GM23338 (cell line): ENCODE results near the gene RPL13. TPM values are rescaled to one million over a fixed set of nuclear protein-coding genes. Genes with fewer than 3 reads are reported as not detected.

ENCODE experiments used
- ATAC-seq: fragments of 200-7000 bp; cut with Tn5 transposase; 3 replicates; pipeline ENCODE4 v1.9.1; 2020
- DNase-seq: peaks from one replicate; pipeline ENCODE4 v3.0.0-alpha.2; 2015; ENCODE audit warnings: low spot score
- H2AFZ ChIP-seq: fragments of 200-600 bp; sonication (generic); 2 replicates; pipeline ENCODE4 v1.8.0; 2016; ENCODE audit warnings: antibody characterized with exemption, mild to moderate bottlenecking, moderate library complexity
- H3F3A ChIP-seq: fragments of 200-600 bp; sonication (generic); replicated peaks from 2 replicates; pipeline ENCODE4 v1.8.0; 2017; ENCODE audit warnings: antibody characterized with exemption, mixed run types, low read depth
- H3K27ac ChIP-seq: fragments of 200-600 bp; sonication (generic); 2 replicates; pipeline ENCODE4 v1.6.1; 2016; ENCODE audit warnings: low read depth
- H3K27me3 ChIP-seq: fragments of 200-600 bp; sonication (generic); 2 replicates; pipeline ENCODE4 v1.8.0; 2016; ENCODE audit warnings: mild to moderate bottlenecking, mixed run types, moderate library complexity; ENCODE audit not compliant: insufficient read depth
- H3K36me3 ChIP-seq: fragments of 200-600 bp; sonication (generic); 2 replicates; pipeline ENCODE4 v1.8.0; 2016; ENCODE audit warnings: mild to moderate bottlenecking; ENCODE audit not compliant: insufficient read depth
- H3K4me1 ChIP-seq: fragments of 200-600 bp; sonication (generic); 2 replicates; pipeline ENCODE4 v1.8.0; 2016; ENCODE audit warnings: mild to moderate bottlenecking, moderate library complexity; ENCODE audit not compliant: insufficient read depth
- H3K4me2 ChIP-seq: fragments of 200-600 bp; sonication (generic); 2 replicates; pipeline ENCODE4 v1.7.1; 2017; ENCODE audit warnings: mixed run types
- H3K4me3 ChIP-seq: fragments of 200-600 bp; sonication (generic); 2 replicates; pipeline ENCODE4 v1.6.1; 2016; ENCODE audit warnings: mixed run types
- H3K79me2 ChIP-seq: fragments of 200-600 bp; sonication (generic); replicated peaks from 2 replicates; pipeline ENCODE4 v1.8.0; 2017; ENCODE audit warnings: mild to moderate bottlenecking; ENCODE audit not compliant: insufficient read depth
- H3K9me2 ChIP-seq: fragments of 200-600 bp; sonication (generic); 2 replicates; pipeline ENCODE4 v1.8.0; 2017; ENCODE audit not compliant: insufficient read depth
- H4K20me1 ChIP-seq: fragments of 200-600 bp; sonication (generic); replicated peaks from 2 replicates; pipeline ENCODE4 v1.8.0; 2017; ENCODE audit warnings: mild to moderate bottlenecking; ENCODE audit not compliant: insufficient read depth
- H3K27ac Mint-ChIP-seq: 2 replicates; pipeline ENCODE4 v1.8.0; 2020; ENCODE audit warnings: inconsistent platforms, mild to moderate bottlenecking, moderate library complexity, mixed read lengths
- H3K27me3 Mint-ChIP-seq: 3 replicates; pipeline ENCODE4 v1.8.0; 2022; ENCODE audit warnings: low read depth, mild to moderate bottlenecking, moderate library complexity, mixed read lengths, inconsistent platforms; ENCODE audit not compliant: insufficient read depth, poor library complexity
- H3K36me3 Mint-ChIP-seq: 3 replicates; pipeline ENCODE4 v1.8.0; 2021; ENCODE audit warnings: low read depth, mild to moderate bottlenecking, inconsistent platforms, moderate library complexity, mixed read lengths
- H3K4me1 Mint-ChIP-seq: 3 replicates; pipeline ENCODE4 v1.8.0; 2020; ENCODE audit warnings: mild to moderate bottlenecking, inconsistent platforms, mixed read lengths
- H3K4me3 Mint-ChIP-seq: 3 replicates; pipeline ENCODE4 v1.8.0; 2021; ENCODE audit warnings: moderate library complexity, mild to moderate bottlenecking, inconsistent platforms, mixed read lengths
- H3K9me3 Mint-ChIP-seq: 3 replicates; pipeline ENCODE4 v1.8.0; 2020; ENCODE audit warnings: moderate library complexity, mild to moderate bottlenecking, inconsistent platforms, mixed read lengths
- CREB1 ChIP-seq: fragments of 250-450 bp; sonication (Bioruptor Pico); IDR thresholded peaks from 2 replicates; pipeline ENCODE4 v1.5.0; 2020; ENCODE audit warnings: low read depth, mild to moderate bottlenecking, moderate library complexity
- EZH2 ChIP-seq: fragments of 200-600 bp; sonication (generic); IDR thresholded peaks from one replicate; pipeline ENCODE4 v1.8.0; 2017; ENCODE audit warnings: antibody characterized with exemption, mild to moderate bottlenecking, low read depth; ENCODE audit not compliant: unreplicated experiment
- JUNB ChIP-seq: IDR thresholded peaks from one replicate; pipeline ENCODE4 v1.6.1; 2016; ENCODE audit warnings: antibody characterized with exemption; ENCODE audit not compliant: unreplicated experiment
- POLR2AphosphoS5 ChIP-seq: IDR thresholded peaks from 2 replicates; pipeline ENCODE4 v1.6.1; 2016; ENCODE audit warnings: antibody characterized with exemption, low read depth
- STAT1 ChIP-seq: IDR thresholded peaks from one replicate; pipeline ENCODE4 v1.6.1; 2016; ENCODE audit warnings: antibody characterized with exemption; ENCODE audit not compliant: unreplicated experiment
- ZNF331 ChIP-seq: fragments of 250-450 bp; sonication (Bioruptor Pico); IDR thresholded peaks from 2 replicates; pipeline ENCODE4 v1.5.0; 2020; ENCODE audit warnings: low read depth, mild to moderate bottlenecking, moderate library complexity
- polyA plus RNA-seq: library from polyadenylated mRNA; unstranded; fragments of >200 nt; fragmentation: Nextera tagmentation; extraction: Ambion mirVana; gene quantifications from 2 replicates; pipeline ENCODE4 v1.2.1, GENCODE V29; 2016
- total RNA-seq: library from RNA; depleted of rRNA; stranded (reverse); fragments of >200 nt; shearing (Covaris generic); gene quantifications from 2 replicates; pipeline ENCODE4 v1.2.3, GENCODE V29; 2014
- TF ChIP-seq, protein P1 (sequence below): fragments of 250-450 bp; sonication (Bioruptor Pico); IDR thresholded peaks from 2 replicates; pipeline ENCODE4 v1.5.0; 2020; ENCODE audit warnings: mild to moderate bottlenecking, moderate library complexity
- TF ChIP-seq, protein P2 (sequence below): IDR thresholded peaks from 2 replicates; pipeline ENCODE4 v1.6.1; 2016; ENCODE audit warnings: antibody characterized with exemption

Gene RPL13
- total and polyA plus RNA-seq, 2 experiments from 2014 or later: 3,489 to 3,617 TPM

DNA sequence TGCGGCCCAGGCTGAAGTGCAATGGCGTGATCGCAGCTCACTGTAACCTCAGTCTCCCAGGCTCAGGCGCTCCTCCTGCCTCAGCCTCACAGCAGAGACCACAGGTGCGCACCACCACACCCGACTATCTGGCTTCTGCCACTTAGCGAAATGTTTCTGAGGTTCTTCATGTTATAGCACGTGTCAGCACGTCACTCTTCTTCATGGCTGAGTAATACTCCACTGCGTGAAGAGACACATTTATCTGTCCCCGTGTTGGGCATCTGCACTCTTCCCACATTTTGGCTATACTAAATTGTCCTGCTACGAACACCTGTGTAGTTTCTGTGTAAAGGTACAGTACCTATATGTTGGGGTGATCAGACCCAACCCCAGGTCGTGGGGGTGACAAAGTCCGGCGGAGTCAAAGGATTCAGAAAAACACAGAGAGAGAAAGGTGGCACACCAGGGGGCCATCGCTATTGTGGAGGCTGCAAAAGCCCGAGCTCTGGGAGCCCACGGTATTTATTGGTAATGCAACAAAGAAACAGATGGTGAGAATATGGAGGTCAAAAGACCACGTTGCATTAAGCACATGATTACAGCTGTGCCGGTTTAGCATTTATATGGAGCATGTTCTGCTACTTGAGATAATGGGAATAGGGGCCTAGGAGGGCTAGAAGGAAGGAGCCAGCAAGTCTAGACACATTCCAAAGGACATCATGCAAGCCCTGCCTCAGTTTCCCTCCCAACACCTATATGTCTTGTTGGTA lies 52.1 kb downstream of the RPL13 start (continued):
- TF ChIP-seq CREB1: no peak

DNA sequence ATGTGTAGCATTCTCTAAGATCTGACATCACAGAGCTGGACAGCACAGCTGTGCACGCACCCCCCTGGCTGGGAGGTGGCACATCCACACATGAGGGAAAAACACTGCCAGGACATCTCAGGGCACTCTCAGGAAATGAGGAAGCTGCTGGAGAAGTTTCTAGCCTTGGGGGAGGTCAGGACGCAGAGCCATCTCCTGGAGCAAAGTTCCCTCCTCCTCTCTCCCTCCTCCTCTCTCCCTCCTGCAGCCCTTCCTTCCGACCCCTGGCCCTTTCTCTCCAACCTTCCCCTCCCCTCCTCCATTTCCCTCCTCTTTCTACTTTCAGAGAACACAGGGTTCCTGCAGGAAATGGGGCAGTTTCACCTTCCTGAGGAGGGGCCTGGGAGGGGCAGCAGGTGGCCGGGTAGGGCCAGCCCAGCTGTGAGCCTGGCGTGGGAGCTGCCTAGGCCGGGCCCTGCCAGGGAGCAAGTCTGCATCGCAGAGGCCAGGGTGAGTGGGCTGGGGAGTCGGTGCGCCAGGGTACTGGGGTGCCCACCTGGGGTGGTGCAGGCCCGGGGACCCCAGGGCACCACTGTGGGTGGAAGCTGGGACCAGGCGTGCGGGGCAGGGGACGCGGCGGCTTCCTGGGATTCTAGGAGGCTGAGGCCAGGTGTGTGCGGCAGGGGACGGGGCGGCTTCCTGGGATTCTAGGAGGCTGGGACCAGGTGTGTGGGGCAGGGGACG lies 52.9 kb downstream of the RPL13 start, which contains the start of gene DPEP1:
TSS of gene DPEP1 (plus strand) at position 412 of the 723 bp plus-strand sequence. CDS start 16,769 bp downstream, outside the sequence.
- H3K36me3 Mint-ChIP-seq: no peaks in the 10 kb centered on the region; the same call in 2 of the 3 replicates

More for the DNA sequence above, 52.9 kb downstream of the RPL13 start, which contains the start of gene DPEP1:
- Mint-ChIP-seq H3K27ac (no peak within 1 kb of the TSS), H3K4me1 (peaks cover 12% of the 10 kb centered on the region), H3K4me3 (peak within 1 kb of the TSS; percentile 31; the same call in 1 of the 3 replicates), H3K27me3 (peaks cover 9% of the 10 kb centered on the region), H3K9me3 (peaks cover 3% of the 10 kb centered on the region; the same call in 2 of the 3 replicates)
- DNase-seq (peak; percentile 49), ATAC-seq (peak; percentile 48)
- peak within 1 kb of the TSS; percentile 91; the same call in 1 of the 2 replicates for H2AFZ ChIP-seq
- H3K4me2 ChIP-seq: no peak within 1 kb of the TSS
- H3K36me3 ChIP-seq: no peaks in the 10 kb centered on the region
- no peaks in the 10 kb centered on the region for H3F3A ChIP-seq
- H3K9me2 ChIP-seq: no peaks in the 10 kb centered on the region
- no peaks in the 10 kb centered on the region for H4K20me1 ChIP-seq
- H3K4me1 ChIP-seq: no peaks in the 10 kb centered on the region; the same call in 1 of the 2 replicates
- no peak within 1 kb of the TSS for H3K4me3 ChIP-seq
- H3K79me2 ChIP-seq: no peaks in the 10 kb centered on the region
- TF ChIP-seq CREB1 (no peak), JUNB (no peak), EZH2 (no peak), POLR2AphosphoS5 (no peak), STAT1 (no peak), ZNF331 (CRISPR knock-in tag) (no peak)
- TF ChIP-seq, protein P1, sequence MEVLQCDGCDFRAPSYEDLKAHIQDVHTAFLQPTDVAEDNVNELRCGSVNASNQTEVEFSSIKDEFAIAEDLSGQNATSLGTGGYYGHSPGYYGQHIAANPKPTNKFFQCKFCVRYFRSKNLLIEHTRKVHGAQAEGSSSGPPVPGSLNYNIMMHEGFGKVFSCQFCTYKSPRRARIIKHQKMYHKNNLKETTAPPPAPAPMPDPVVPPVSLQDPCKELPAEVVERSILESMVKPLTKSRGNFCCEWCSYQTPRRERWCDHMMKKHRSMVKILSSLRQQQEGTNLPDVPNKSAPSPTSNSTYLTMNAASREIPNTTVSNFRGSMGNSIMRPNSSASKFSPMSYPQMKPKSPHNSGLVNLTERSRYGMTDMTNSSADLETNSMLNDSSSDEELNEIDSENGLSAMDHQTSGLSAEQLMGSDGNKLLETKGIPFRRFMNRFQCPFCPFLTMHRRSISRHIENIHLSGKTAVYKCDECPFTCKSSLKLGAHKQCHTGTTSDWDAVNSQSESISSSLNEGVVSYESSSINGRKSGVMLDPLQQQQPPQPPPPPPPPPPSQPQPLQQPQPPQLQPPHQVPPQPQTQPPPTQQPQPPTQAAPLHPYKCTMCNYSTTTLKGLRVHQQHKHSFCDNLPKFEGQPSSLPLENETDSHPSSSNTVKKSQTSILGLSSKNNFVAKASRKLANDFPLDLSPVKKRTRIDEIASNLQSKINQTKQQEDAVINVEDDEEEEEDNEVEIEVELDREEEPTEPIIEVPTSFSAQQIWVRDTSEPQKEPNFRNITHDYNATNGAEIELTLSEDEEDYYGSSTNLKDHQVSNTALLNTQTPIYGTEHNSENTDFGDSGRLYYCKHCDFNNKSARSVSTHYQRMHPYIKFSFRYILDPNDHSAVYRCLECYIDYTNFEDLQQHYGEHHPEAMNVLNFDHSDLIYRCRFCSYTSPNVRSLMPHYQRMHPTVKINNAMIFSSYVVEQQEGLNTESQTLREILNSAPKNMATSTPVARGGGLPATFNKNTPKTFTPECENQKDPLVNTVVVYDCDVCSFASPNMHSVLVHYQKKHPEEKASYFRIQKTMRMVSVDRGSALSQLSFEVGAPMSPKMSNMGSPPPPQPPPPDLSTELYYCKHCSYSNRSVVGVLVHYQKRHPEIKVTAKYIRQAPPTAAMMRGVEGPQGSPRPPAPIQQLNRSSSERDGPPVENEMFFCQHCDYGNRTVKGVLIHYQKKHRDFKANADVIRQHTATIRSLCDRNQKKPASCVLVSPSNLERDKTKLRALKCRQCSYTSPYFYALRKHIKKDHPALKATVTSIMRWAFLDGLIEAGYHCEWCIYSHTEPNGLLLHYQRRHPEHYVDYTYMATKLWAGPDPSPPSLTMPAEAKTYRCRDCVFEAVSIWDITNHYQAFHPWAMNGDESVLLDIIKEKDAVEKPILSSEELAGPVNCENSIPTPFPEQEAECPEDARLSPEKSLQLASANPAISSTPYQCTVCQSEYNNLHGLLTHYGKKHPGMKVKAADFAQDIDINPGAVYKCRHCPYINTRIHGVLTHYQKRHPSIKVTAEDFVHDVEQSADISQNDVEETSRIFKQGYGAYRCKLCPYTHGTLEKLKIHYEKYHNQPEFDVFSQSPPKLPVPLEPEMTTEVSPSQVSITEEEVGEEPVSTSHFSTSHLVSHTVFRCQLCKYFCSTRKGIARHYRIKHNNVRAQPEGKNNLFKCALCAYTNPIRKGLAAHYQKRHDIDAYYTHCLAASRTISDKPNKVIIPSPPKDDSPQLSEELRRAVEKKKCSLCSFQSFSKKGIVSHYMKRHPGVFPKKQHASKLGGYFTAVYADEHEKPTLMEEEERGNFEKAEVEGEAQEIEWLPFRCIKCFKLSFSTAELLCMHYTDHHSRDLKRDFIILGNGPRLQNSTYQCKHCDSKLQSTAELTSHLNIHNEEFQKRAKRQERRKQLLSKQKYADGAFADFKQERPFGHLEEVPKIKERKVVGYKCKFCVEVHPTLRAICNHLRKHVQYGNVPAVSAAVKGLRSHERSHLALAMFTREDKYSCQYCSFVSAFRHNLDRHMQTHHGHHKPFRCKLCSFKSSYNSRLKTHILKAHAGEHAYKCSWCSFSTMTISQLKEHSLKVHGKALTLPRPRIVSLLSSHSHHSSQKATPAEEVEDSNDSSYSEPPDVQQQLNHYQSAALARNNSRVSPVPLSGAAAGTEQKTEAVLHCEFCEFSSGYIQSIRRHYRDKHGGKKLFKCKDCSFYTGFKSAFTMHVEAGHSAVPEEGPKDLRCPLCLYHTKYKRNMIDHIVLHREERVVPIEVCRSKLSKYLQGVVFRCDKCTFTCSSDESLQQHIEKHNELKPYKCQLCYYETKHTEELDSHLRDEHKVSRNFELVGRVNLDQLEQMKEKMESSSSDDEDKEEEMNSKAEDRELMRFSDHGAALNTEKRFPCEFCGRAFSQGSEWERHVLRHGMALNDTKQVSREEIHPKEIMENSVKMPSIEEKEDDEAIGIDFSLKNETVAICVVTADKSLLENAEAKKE (CRISPR knock-in tag): no peak
- TF ChIP-seq, protein P2, sequence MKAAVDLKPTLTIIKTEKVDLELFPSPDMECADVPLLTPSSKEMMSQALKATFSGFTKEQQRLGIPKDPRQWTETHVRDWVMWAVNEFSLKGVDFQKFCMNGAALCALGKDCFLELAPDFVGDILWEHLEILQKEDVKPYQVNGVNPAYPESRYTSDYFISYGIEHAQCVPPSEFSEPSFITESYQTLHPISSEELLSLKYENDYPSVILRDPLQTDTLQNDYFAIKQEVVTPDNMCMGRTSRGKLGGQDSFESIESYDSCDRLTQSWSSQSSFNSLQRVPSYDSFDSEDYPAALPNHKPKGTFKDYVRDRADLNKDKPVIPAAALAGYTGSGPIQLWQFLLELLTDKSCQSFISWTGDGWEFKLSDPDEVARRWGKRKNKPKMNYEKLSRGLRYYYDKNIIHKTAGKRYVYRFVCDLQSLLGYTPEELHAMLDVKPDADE: no peak
- no peak within 1 kb of the TSS for H3K27ac ChIP-seq
- no peaks in the 10 kb centered on the region for H3K27me3 ChIP-seq
